B cell (primary cell): ENCODE data around the gene OCIAD2. TPM values are rescaled to one million over a fixed set of nuclear protein-coding genes. Genes with fewer than 3 reads are reported as not detected.

Experiments used
- ATAC-seq: fragments of 200-7000 bp; cut with Tn5 transposase; one replicate; pipeline ENCODE4 v1.10.0; 2021; ENCODE audit warnings: low read depth, mild to moderate bottlenecking, moderate number of reproducible peaks, moderate library complexity
- CTCF ChIA-PET: fragments of 350-600 bp; sonication (Branson Sonifier 250); formaldehyde crosslinking; loops from one replicate; lab custom pipeline; 2021; ENCODE audit warnings: antibody characterized with exemption, inconsistent platforms; lab: Charles Lee
- POLR2A ChIA-PET: fragments of 350-600 bp; sonication (Branson Sonifier 250); formaldehyde crosslinking; loops from one replicate; lab custom pipeline; 2021; ENCODE audit warnings: antibody characterized with exemption; lab: Charles Lee
- DNase-seq: peaks from one replicate; pipeline ENCODE4 v3.0.0; 2013
- H2AFZ ChIP-seq: 2 replicates; pipeline ENCODE4 v1.6.1; 2012; ENCODE audit warnings: mild to moderate bottlenecking, low read depth, low read length; ENCODE audit not compliant: insufficient read depth, poor library complexity, severe bottlenecking
- H3K27ac ChIP-seq, 2 donors: 1 replicate in 1 of 2; 2 replicates in 1 of 2; pipeline ENCODE4 v1.5.1; 2012 to 2013; ENCODE audit warnings: low read length in 2 of 2, mild to moderate bottlenecking in 2 of 2, moderate library complexity in 1 of 2
- H3K27me3 ChIP-seq, 4 experiments: fragments of 200-600 bp in 1 of 4; sonication (generic) in 1 of 4; replicated peaks in 1 of 4; 1 replicate in 2 of 4; 2 replicates in 2 of 4; pipeline versions ENCODE4 v1.6.1 to v1.7.0; 2013 to 2016; ENCODE audit warnings: low read length in 3 of 4, mild to moderate bottlenecking in 2 of 4, mixed read lengths in 1 of 4, moderate library complexity in 1 of 4; ENCODE audit not compliant: insufficient read depth in 4 of 4, control insufficient read depth in 3 of 4; ENCODE audit errors: control extremely low read depth in 1 of 4
- H3K36me3 ChIP-seq, 2 experiments: replicated peaks in 1 of 2; 1 replicate in 1 of 2; 2 replicates in 1 of 2; pipeline versions ENCODE4 v1.6.1 to v1.7.1; 2013; ENCODE audit warnings: low read length in 1 of 2; ENCODE audit not compliant: insufficient read depth in 2 of 2, control insufficient read depth in 1 of 2; ENCODE audit errors: control extremely low read depth in 1 of 2, extremely low read depth in 1 of 2
- H3K4me1 ChIP-seq, 2 donors: fragments of 200-600 bp in 1 of 2; sonication (generic) in 1 of 2; 1 replicate in 1 of 2; 2 replicates in 1 of 2; pipeline versions ENCODE4 v1.5.1 to v1.6.1; 2013 to 2017; ENCODE audit warnings: low read length in 2 of 2; ENCODE audit not compliant: control insufficient read depth in 2 of 2, insufficient read depth in 2 of 2
- H3K4me2 ChIP-seq: replicated peaks from 2 replicates; pipeline ENCODE3; 2012; ENCODE audit warnings: mild to moderate bottlenecking, low read depth, low read length; ENCODE audit not compliant: poor library complexity, severe bottlenecking
- H3K4me3 ChIP-seq, 5 experiments: fragments of 200-600 bp in 1 of 5; sonication (generic) in 1 of 5; 1 replicate in 3 of 5; 2 replicates in 2 of 5; pipeline versions ENCODE4 v1.5.1 to v1.7.0; 2011 to 2016; ENCODE audit warnings: low read length in 4 of 5, mild to moderate bottlenecking in 4 of 5, low read depth in 2 of 5, control low read depth in 1 of 5, moderate library complexity in 1 of 5; ENCODE audit not compliant: insufficient read depth in 1 of 5; ENCODE audit errors: control extremely low read depth in 1 of 5, extremely low read depth in 1 of 5
- H3K79me2 ChIP-seq: fragments of 200-600 bp; sonication (generic); one replicate; pipeline ENCODE4 v1.6.0; 2016; ENCODE audit warnings: low read length; ENCODE audit not compliant: control insufficient read depth, insufficient read depth
- H3K9ac ChIP-seq: fragments of 200-600 bp; sonication (generic); 2 replicates; pipeline ENCODE4 v1.6.1; 2017; ENCODE audit warnings: mild to moderate bottlenecking, low read length, moderate library complexity
- H3K9me3 ChIP-seq, 3 donors: one replicate each; pipeline versions ENCODE4 v1.6.1 to v1.7.1; 2013; ENCODE audit warnings: low read length in 2 of 3; ENCODE audit not compliant: control insufficient read depth in 2 of 3, insufficient read depth in 1 of 3; ENCODE audit errors: control extremely low read depth in 1 of 3
- H4K20me1 ChIP-seq: 2 replicates; pipeline ENCODE4 v1.6.0; 2012; ENCODE audit warnings: mild to moderate bottlenecking, low read length; ENCODE audit not compliant: insufficient read depth, control insufficient read depth, poor library complexity, severe bottlenecking
- H3K27ac Mint-ChIP-seq: one replicate; pipeline ENCODE4 v1.8.0; 2021; ENCODE audit warnings: mixed read lengths
- H3K27me3 Mint-ChIP-seq: one replicate; pipeline ENCODE4 v1.8.0; 2021; ENCODE audit warnings: mixed read lengths
- H3K4me1 Mint-ChIP-seq: one replicate; pipeline ENCODE4 v1.8.0; 2021; ENCODE audit warnings: mixed read lengths
- H3K4me3 Mint-ChIP-seq: one replicate; pipeline ENCODE4 v1.8.0; 2021; ENCODE audit warnings: mixed read lengths
- H3K9me3 Mint-ChIP-seq: one replicate; pipeline ENCODE4 v1.8.0; 2022; ENCODE audit warnings: mixed read lengths; ENCODE audit not compliant: insufficient read depth
- EZH2 ChIP-seq: IDR thresholded peaks from 2 replicates; pipeline ENCODE4 v1.6.1; 2012; ENCODE audit warnings: borderline replicate concordance, low read depth, mild to moderate bottlenecking, moderate library complexity, low read length; ENCODE audit not compliant: insufficient read depth, poor library complexity, severe bottlenecking
- WGBS: methylation state at CpG from one replicate; pipeline ENCODE4 v1.1.5; 2013; ENCODE audit warnings: missing lambda C conversion rate; ENCODE audit not compliant: insufficient coverage; 5-methylcytosine and 5-hydroxymethylcytosine counted together
- intact Hi-C: fragments of 100-400 bp; cut with micrococcal nuclease; formaldehyde crosslinking; loops from one replicate; pipeline ENCODE4 v1.10.0; 2022
- polyA plus RNA-seq: library from polyadenylated mRNA; depleted of rRNA; stranded (reverse); fragments of >200 nt; gene quantifications from 2 replicates; pipeline ENCODE4 v1.2.3, GENCODE V29; 2012
- total RNA-seq, 2 donors: library from RNA; stranded (reverse); fragments of 120-200 nt in 1 of 2; gene quantifications; 1 replicate in 1 of 2; 2 replicates in 1 of 2; pipeline versions ENCODE4 v1.2.3 to v1.2.4, GENCODE V29; 2013 to 2022
- TF ChIP-seq, protein P1 (sequence below): fragments of 200-600 bp; IDR thresholded peaks from one replicate; pipeline ENCODE4 v1.8.0; 2022; ENCODE audit warnings: antibody characterized with exemption, mild to moderate bottlenecking

The OCIAD2 gene
- total and polyA plus RNA-seq, 2 donors (not counting 1 experiment from before 2014, with no cell fraction given): 39.3 to 47.9 TPM

DNA sequence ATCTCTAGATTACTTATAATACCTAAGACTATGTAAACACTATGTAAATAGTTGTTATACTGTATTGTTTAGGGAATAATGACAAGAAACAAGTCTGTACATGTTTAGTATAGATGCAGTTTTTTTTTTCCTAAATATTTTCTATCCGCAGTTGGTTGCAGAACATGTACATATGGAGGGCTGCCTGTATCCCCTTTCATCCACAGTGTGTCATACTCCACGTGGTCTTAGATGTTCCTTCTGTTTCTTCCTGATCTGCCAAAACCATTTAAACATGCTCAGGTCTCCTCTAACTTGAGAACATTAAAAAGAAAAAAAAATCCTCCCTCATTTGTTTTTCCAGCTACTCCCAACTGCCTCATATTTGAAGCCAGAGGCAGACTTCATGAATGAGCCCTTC lies 61.7 kb downstream of the OCIAD2 start:
- Histone ChIP-seq H2AFZ (no peak overlapping the region), H3K9me3 (no peaks in the 10 kb centered on the region), H3K27me3 (no peaks in the 10 kb centered on the region), H3K4me2 (no peak overlapping the region), H4K20me1 (peaks cover 9% of the 10 kb centered on the region), H3K4me1 (no peaks in the 10 kb centered on the region), H3K79me2 (peaks cover 22% of the 10 kb centered on the region), H3K4me3 (no peak overlapping the region), H3K36me3 (peaks cover 6 to 59% of the 10 kb centered on the region in 2 experiments), H3K9ac (no peak overlapping the region), H3K27ac (no peak overlapping the region)
- Mint-ChIP-seq H3K27me3 (no peaks in the 10 kb centered on the region), H3K9me3 (peaks cover 5% of the 10 kb centered on the region), H3K4me1 (no peaks in the 10 kb centered on the region), H3K27ac (no peak overlapping the region), H3K4me3 (no peak overlapping the region)
- ATAC-seq (no peak), DNase-seq (no peak)
- TF ChIP-seq, protein P1, sequence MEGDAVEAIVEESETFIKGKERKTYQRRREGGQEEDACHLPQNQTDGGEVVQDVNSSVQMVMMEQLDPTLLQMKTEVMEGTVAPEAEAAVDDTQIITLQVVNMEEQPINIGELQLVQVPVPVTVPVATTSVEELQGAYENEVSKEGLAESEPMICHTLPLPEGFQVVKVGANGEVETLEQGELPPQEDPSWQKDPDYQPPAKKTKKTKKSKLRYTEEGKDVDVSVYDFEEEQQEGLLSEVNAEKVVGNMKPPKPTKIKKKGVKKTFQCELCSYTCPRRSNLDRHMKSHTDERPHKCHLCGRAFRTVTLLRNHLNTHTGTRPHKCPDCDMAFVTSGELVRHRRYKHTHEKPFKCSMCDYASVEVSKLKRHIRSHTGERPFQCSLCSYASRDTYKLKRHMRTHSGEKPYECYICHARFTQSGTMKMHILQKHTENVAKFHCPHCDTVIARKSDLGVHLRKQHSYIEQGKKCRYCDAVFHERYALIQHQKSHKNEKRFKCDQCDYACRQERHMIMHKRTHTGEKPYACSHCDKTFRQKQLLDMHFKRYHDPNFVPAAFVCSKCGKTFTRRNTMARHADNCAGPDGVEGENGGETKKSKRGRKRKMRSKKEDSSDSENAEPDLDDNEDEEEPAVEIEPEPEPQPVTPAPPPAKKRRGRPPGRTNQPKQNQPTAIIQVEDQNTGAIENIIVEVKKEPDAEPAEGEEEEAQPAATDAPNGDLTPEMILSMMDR: no peak
- TF ChIP-seq EZH2: no peak
- intact Hi-C loops: no loop called here
- ChIA-PET POLR2A (no interaction called here), CTCF (no interaction called here)
- no CpG with 5 or more reads among the region's 2 CpGs for WGBS

DNA sequence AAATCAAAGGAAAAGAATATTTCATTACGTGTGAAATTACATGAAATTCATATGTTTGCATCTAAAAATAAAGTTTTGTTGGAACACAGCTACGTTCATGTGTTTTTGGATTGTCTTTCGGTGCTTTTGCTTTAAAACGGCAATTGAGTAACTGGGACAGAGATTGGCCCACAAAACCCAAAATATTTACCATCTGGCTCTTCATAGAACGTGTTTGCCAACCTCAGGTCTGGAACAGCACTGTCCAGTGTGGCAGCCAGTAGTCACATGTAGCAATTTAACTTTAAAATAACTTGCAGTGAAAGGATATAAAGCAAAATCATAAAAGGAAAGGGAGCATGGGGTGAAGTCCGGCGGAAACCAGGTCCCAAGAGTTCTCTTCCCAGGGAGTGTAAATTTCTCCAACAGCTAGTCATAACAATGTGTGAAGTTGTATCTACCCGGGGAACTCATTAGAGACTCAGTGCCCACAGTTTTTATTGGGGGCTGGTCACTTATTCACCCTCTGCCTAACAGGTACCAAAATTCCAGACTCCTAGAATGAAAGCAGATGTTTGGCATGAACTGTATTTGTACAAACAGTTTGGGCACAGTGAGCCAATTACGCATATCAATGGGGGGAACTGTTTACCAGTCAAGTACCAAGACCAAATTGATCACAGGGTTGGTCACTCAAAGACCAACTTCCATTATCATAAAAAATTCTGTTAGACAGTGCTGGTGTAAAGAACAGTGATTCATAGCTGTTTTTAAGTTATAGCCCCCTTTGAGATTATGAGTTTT lies 65.3 kb downstream of the OCIAD2 start:
- ATAC-seq (no peak), DNase-seq (no peak)
- Mint-ChIP-seq H3K27ac (no peak overlapping the region), H3K4me3 (no peak overlapping the region), H3K27me3 (no peaks in the 10 kb centered on the region), H3K9me3 (no peaks in the 10 kb centered on the region), H3K4me1 (peaks cover 1% of the 10 kb centered on the region)
- no peaks in the 10 kb centered on the region for H3K4me1 ChIP-seq
- peaks cover 52% of the 10 kb centered on the region for H3K79me2 ChIP-seq
- H3K36me3 ChIP-seq: peaks cover 10 to 68% of the 10 kb centered on the region in 2 experiments
- WGBS: 100% methylated on average over 3 of the region's 9 CpGs
- H3K4me3 ChIP-seq: no peak overlapping the region
- no peak overlapping the region for H3K4me2 ChIP-seq
- CTCF ChIA-PET: no interaction called here
- peaks cover 15% of the 10 kb centered on the region for H4K20me1 ChIP-seq
- no peaks in the 10 kb centered on the region for H3K27me3 ChIP-seq
- H2AFZ ChIP-seq: no peak overlapping the region
- intact Hi-C loops: no loop called here
- no peak overlapping the region for H3K27ac ChIP-seq
- no peaks in the 10 kb centered on the region for H3K9me3 ChIP-seq
- TF ChIP-seq, protein P1: no peak
- TF ChIP-seq EZH2: no peak
- POLR2A ChIA-PET: no interaction called here
- H3K9ac ChIP-seq: no peak overlapping the region
